ENCODE results near the gene U2AF2. TPM values are rescaled to one million over a fixed set of nuclear protein-coding genes. Genes with fewer than 3 reads are reported as not detected.

U2AF2 gene
- total and polyA plus RNA-seq, 2 experiments from 2014 or later = 73.1 to 233 TPM

DNA sequence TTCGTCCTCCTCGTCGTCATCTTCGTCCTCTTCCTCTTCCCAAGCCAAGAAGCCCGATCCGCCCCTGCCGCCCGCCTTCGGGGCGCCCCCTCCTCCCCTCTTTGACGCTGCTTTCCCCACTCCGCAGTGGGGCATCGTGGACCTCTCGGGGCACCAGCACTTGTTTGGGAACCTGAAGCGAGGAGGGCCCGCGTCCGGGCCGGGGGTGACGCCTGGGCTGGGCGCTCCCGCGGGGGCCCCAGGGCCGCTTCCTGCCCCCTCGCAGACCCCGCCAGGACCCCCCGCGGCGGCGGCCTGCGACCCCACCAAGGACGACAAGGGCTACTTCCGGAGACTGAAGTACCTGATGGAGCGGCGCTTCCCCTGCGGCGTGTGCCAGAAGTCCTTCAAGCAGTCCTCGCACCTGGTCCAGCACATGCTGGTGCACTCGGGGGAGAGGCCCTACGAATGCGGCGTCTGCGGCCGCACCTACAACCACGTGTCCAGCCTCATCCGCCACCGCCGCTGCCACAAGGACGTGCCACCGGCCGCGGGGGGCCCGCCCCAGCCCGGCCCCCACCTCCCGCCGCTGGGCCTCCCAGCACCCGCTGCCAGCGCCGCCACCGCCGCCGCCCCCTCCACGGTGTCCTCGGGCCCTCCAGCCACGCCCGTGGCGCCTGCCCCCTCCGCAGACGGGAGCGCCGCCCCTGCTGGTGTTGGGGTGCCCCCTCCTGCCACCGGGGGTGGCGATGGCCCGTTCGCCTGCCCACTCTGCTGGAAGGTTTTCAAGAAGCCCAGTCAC is 40.7 kb upstream of the U2AF2 start:
- H3K9me2 ChIP-seq (ENCODE audit: insufficient read depth) = no peaks in the 10 kb centered on the region
- peaks cover 5% of the 10 kb centered on the region for H3K9me3 Mint-ChIP-seq
- ATAC-seq (no peak), DNase-seq (ENCODE audit: low spot score) (peak; percentile 3)
- H4K20me1 ChIP-seq (replicated peaks; ENCODE audit: insufficient read depth) = peaks cover 26% of the 10 kb centered on the region
- no peaks in the 10 kb centered on the region for H3K27me3 ChIP-seq (ENCODE audit: insufficient read depth)
- H3K27ac Mint-ChIP-seq = no peak overlapping the region
- peaks cover 2% of the 10 kb centered on the region; the same call in 1 of the 2 replicates for H3K79me2 ChIP-seq (replicated peaks; ENCODE audit: insufficient read depth)
- peaks cover 13% of the 10 kb centered on the region for H3K27me3 Mint-ChIP-seq (ENCODE audit: insufficient read depth, low read depth, poor library complexity)
- TF ChIP-seq, protein P1, sequence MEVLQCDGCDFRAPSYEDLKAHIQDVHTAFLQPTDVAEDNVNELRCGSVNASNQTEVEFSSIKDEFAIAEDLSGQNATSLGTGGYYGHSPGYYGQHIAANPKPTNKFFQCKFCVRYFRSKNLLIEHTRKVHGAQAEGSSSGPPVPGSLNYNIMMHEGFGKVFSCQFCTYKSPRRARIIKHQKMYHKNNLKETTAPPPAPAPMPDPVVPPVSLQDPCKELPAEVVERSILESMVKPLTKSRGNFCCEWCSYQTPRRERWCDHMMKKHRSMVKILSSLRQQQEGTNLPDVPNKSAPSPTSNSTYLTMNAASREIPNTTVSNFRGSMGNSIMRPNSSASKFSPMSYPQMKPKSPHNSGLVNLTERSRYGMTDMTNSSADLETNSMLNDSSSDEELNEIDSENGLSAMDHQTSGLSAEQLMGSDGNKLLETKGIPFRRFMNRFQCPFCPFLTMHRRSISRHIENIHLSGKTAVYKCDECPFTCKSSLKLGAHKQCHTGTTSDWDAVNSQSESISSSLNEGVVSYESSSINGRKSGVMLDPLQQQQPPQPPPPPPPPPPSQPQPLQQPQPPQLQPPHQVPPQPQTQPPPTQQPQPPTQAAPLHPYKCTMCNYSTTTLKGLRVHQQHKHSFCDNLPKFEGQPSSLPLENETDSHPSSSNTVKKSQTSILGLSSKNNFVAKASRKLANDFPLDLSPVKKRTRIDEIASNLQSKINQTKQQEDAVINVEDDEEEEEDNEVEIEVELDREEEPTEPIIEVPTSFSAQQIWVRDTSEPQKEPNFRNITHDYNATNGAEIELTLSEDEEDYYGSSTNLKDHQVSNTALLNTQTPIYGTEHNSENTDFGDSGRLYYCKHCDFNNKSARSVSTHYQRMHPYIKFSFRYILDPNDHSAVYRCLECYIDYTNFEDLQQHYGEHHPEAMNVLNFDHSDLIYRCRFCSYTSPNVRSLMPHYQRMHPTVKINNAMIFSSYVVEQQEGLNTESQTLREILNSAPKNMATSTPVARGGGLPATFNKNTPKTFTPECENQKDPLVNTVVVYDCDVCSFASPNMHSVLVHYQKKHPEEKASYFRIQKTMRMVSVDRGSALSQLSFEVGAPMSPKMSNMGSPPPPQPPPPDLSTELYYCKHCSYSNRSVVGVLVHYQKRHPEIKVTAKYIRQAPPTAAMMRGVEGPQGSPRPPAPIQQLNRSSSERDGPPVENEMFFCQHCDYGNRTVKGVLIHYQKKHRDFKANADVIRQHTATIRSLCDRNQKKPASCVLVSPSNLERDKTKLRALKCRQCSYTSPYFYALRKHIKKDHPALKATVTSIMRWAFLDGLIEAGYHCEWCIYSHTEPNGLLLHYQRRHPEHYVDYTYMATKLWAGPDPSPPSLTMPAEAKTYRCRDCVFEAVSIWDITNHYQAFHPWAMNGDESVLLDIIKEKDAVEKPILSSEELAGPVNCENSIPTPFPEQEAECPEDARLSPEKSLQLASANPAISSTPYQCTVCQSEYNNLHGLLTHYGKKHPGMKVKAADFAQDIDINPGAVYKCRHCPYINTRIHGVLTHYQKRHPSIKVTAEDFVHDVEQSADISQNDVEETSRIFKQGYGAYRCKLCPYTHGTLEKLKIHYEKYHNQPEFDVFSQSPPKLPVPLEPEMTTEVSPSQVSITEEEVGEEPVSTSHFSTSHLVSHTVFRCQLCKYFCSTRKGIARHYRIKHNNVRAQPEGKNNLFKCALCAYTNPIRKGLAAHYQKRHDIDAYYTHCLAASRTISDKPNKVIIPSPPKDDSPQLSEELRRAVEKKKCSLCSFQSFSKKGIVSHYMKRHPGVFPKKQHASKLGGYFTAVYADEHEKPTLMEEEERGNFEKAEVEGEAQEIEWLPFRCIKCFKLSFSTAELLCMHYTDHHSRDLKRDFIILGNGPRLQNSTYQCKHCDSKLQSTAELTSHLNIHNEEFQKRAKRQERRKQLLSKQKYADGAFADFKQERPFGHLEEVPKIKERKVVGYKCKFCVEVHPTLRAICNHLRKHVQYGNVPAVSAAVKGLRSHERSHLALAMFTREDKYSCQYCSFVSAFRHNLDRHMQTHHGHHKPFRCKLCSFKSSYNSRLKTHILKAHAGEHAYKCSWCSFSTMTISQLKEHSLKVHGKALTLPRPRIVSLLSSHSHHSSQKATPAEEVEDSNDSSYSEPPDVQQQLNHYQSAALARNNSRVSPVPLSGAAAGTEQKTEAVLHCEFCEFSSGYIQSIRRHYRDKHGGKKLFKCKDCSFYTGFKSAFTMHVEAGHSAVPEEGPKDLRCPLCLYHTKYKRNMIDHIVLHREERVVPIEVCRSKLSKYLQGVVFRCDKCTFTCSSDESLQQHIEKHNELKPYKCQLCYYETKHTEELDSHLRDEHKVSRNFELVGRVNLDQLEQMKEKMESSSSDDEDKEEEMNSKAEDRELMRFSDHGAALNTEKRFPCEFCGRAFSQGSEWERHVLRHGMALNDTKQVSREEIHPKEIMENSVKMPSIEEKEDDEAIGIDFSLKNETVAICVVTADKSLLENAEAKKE (CRISPR knock-in tag; IDR thresholded peaks at IDR 0.05) = no peak
- no peak for TF ChIP-seq ZNF331 (CRISPR knock-in tag; IDR thresholded peaks at IDR 0.05; ENCODE audit: low read depth)
- TF ChIP-seq, protein P2, sequence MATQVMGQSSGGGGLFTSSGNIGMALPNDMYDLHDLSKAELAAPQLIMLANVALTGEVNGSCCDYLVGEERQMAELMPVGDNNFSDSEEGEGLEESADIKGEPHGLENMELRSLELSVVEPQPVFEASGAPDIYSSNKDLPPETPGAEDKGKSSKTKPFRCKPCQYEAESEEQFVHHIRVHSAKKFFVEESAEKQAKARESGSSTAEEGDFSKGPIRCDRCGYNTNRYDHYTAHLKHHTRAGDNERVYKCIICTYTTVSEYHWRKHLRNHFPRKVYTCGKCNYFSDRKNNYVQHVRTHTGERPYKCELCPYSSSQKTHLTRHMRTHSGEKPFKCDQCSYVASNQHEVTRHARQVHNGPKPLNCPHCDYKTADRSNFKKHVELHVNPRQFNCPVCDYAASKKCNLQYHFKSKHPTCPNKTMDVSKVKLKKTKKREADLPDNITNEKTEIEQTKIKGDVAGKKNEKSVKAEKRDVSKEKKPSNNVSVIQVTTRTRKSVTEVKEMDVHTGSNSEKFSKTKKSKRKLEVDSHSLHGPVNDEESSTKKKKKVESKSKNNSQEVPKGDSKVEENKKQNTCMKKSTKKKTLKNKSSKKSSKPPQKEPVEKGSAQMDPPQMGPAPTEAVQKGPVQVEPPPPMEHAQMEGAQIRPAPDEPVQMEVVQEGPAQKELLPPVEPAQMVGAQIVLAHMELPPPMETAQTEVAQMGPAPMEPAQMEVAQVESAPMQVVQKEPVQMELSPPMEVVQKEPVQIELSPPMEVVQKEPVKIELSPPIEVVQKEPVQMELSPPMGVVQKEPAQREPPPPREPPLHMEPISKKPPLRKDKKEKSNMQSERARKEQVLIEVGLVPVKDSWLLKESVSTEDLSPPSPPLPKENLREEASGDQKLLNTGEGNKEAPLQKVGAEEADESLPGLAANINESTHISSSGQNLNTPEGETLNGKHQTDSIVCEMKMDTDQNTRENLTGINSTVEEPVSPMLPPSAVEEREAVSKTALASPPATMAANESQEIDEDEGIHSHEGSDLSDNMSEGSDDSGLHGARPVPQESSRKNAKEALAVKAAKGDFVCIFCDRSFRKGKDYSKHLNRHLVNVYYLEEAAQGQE (IDR thresholded peaks at IDR 0.05; ENCODE audit: unreplicated experiment) = no peak
- TF ChIP-seq JUNB (IDR thresholded peaks at IDR 0.05; ENCODE audit: unreplicated experiment) = no peak
- TF ChIP-seq ZNF114 (CRISPR knock-in tag; IDR thresholded peaks at IDR 0.05) = no peak
- TF ChIP-seq, protein P3, sequence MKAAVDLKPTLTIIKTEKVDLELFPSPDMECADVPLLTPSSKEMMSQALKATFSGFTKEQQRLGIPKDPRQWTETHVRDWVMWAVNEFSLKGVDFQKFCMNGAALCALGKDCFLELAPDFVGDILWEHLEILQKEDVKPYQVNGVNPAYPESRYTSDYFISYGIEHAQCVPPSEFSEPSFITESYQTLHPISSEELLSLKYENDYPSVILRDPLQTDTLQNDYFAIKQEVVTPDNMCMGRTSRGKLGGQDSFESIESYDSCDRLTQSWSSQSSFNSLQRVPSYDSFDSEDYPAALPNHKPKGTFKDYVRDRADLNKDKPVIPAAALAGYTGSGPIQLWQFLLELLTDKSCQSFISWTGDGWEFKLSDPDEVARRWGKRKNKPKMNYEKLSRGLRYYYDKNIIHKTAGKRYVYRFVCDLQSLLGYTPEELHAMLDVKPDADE (IDR thresholded peaks at IDR 0.05) = no peak
- TF ChIP-seq, protein P4, sequence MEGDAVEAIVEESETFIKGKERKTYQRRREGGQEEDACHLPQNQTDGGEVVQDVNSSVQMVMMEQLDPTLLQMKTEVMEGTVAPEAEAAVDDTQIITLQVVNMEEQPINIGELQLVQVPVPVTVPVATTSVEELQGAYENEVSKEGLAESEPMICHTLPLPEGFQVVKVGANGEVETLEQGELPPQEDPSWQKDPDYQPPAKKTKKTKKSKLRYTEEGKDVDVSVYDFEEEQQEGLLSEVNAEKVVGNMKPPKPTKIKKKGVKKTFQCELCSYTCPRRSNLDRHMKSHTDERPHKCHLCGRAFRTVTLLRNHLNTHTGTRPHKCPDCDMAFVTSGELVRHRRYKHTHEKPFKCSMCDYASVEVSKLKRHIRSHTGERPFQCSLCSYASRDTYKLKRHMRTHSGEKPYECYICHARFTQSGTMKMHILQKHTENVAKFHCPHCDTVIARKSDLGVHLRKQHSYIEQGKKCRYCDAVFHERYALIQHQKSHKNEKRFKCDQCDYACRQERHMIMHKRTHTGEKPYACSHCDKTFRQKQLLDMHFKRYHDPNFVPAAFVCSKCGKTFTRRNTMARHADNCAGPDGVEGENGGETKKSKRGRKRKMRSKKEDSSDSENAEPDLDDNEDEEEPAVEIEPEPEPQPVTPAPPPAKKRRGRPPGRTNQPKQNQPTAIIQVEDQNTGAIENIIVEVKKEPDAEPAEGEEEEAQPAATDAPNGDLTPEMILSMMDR (conservative IDR thresholded peaks at IDR 0.05; ENCODE audit: low read depth in 2 of 2) = no peak
- no peak overlapping the region for H2AFZ ChIP-seq
- 0 out of 2 replicates have a peak, but pooled peaks cover 3% of the 10 kb centered on the region for H3F3A ChIP-seq (replicated peaks; ENCODE audit: low read depth)
- H3K4me1 ChIP-seq (ENCODE audit: insufficient read depth) = no peaks in the 10 kb centered on the region
- H3K4me3 Mint-ChIP-seq = no peak overlapping the region
- H3K4me2 ChIP-seq = no peak overlapping the region
- no peak overlapping the region for H3K27ac ChIP-seq (ENCODE audit: low read depth)
- 0 out of 3 replicates have a peak, but pooled peaks cover 2% of the 10 kb centered on the region for H3K4me1 Mint-ChIP-seq
- H3K36me3 Mint-ChIP-seq (ENCODE audit: low read depth) = peaks cover 36% of the 10 kb centered on the region
- H3K4me3 ChIP-seq = no peak overlapping the region
- peaks cover 5% of the 10 kb centered on the region; the same call in 1 of the 2 replicates for H3K36me3 ChIP-seq (ENCODE audit: insufficient read depth)

Data from GM23338 (cell line).